Cardiac fibroblast (primary cell): Measurements from ENCODE around the gene TUBA1B.

Source experiments
- DNase-seq, 2 donors: peaks; one replicate each; pipeline versions ENCODE4 v3.0.0 to v3.0.0-alpha.2; 2010; ENCODE audit warnings: low read depth in 2 of 2
- H3K4me3 ChIP-seq, 2 donors: replicated peaks in 1 of 2; 1 replicate in 1 of 2; 2 replicates in 1 of 2; pipeline ENCODE4 v1.5.1; 2011; ENCODE audit warnings: low read depth in 2 of 2, low read length in 2 of 2, mild to moderate bottlenecking in 2 of 2, moderate library complexity in 1 of 2
- CTCF ChIP-seq: IDR thresholded peaks from one replicate; pipeline ENCODE4 v1.5.1; 2011; ENCODE audit warnings: low read depth, mild to moderate bottlenecking, low read length, inconsistent platforms

The TUBA1B gene

GRCh38 chr12:49097381-49097780 is 33.8 kb downstream of the TUBA1B start:
- no peak for TF ChIP-seq CTCF
- H3K4me3 ChIP-seq, result no peak overlapping the region
- DNase-seq, result no peak

- DNase-seq, result peak in 1 of 2 donors; percentile 9
- H3K4me3 ChIP-seq, result no peak overlapping the region
- TF ChIP-seq CTCF, result no peak
Observed at GRCh38 chr12:49094975-49095365, 36.2 kb downstream of the TUBA1B start.

DNA sequence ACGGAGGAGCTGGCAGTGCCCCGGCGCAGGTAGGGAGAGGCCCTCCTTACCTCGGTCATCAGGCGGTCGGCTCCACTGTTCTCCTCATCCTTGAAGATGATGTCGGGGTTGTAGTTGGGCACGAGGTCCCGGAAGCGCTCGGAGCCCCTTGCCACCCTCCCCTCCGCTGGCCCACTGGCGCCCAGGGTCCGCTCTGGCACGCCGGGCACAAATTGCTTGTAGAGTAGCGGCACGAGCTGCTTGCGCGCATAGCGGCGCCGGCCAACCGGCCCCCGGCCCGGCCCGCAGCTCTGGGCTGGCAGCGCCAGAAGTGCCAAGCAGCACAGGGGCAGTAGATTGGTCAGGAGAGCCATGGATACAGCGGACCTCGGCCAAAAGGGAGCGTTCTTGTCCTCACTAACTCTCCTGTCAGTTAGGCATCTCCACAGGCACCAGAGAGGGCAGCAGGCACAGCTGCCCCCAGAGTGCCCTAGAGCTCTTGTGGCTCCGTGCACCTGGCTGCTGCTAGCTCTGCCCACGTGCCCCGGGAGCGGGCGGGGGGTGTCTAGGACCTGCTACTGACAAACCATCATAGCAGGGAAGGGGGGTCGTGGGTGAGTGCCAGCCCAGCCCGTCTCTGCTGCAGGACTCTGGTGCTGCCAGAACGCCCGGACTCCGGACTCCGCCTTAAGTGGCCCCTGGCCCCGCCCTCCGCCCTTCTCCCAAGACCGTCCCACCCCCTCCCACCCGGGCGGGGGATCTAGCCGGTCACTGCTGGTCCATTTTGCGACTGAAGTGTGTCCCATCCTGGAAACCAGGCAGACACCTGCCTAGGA is 36.8 kb downstream of the TUBA1B start, which contains the start of gene DHH:
Gene DHH (minus strand): TSS at position 642 of the 815 bp plus-strand sequence. CDS start 289 bp downstream, at position 353.
- H3K4me3 ChIP-seq, result peak within 1 kb of the TSS in 1 of 2 donors; percentile 0
- TF ChIP-seq CTCF, result no peak
- peak in 1 of 2 donors; percentile 25 for DNase-seq

DNA sequence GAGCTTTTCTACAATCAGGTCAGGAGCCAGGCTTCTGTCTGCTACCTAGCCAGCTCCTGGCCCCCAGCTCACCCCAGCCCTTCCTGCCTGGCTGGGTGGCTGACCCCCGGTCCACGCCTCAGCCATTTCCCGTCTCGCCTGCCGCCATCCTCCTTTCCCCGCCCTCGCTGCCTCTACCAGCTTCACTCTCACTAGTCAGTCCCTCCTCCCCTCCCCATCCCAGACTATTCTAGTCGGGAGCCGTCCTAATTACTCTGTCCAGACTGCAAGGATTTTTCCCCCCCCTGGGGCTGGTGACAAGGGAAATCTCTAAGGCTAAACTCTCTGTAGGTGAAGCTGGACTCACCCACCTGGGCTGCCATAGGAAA is 37.4 kb downstream of the TUBA1B start:
- no peak for DNase-seq
- H3K4me3 ChIP-seq, result peak overlapping the region in 1 of 2 donors; percentile 0
- no peak for TF ChIP-seq CTCF

DNA sequence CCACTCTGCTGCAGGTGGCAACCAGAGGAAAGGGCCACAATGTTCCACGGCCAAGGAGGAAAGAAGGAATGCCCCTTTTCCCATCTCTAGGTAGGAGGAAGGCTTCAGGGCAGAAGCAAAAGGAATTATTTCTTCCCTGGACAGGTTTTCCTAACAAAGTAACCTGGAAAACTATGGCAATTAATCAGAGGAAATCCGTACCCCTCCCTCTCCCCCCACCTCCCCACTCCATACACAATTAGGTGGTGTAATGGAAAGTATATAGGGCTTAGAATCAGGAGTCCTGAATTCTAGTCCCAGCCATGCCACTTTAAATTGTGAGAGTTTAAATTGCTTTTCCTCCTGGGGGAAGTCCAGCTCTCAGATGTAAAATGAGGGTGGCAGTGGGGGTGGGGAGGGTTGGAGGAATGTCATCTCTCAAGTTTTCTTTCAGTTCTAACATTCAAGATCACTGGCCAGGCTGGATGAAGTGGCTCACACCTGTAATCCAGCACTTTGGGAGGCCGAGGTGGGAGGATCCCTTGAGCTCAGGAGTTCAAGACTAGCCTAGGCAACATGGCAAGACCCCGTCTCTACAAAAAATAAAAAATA is 38.3 kb downstream of the TUBA1B start:
- no peak overlapping the region for H3K4me3 ChIP-seq
- no peak for DNase-seq
- TF ChIP-seq CTCF, result no peak

GRCh38 chr12:49092086-49092815 is 38.9 kb downstream of the TUBA1B start:
- DNase-seq, result peak in 1 of 2 donors; percentile 48
- peak; percentile 51 for TF ChIP-seq CTCF
- H3K4me3 ChIP-seq, result peak overlapping the region; percentile 25 to 35
